ENCODE data around the gene TNFAIP8L1.

The TNFAIP8L1 gene

DNA sequence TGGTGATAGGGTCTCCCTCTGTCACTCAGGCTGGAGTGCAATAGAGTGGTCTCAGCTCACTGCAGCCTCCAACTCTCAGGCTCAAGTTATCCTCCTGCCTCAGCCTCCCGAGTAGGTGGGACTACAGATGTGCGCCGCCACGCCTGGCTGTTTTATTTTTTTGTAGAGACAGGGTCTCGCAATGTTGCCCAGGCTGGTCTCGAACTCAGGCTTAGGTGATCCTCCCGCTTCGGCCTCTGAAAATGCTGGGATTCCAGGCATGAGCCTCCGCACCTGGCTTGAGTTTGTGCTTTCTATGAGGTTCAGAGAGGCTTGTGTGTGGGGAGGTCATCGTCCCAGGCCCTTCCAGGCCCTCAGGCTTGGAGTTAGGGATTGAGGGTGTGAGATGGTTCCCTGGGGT lies 39.2 kb upstream of the TNFAIP8L1 start:
- Mint-ChIP-seq H3K4me1 (peaks cover 10% of the 10 kb centered on the region), H3K27me3 (peaks cover 58% of the 10 kb centered on the region), H3K9me3 (no peaks in the 10 kb centered on the region), H3K4me3 (no peak overlapping the region), H3K36me3 (no peaks in the 10 kb centered on the region), H3K27ac (no peak overlapping the region)
- CTCF ChIA-PET, result no interaction called here
- no peak for DNase-seq

DNA sequence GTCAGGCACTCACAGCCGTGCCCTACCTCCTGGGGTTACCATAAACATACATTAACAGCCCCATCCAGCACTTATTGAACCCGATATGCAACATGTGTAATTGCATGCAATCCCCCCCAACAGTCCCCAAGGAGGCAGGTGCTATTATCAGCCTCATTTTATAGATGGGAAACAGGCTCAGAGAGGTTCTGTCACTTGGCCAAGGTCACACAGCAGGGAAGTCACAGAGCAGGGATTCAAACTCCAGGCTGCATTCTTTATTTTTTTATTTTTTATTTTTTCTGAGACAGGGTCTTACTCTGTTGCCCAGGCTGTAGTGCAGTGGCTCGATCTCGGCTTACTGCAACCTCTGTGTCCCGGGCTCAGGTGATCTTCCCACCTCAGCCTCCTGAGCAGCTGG lies 38.4 kb upstream of the TNFAIP8L1 start:
- Mint-ChIP-seq H3K27me3 (peaks cover 52% of the 10 kb centered on the region), H3K4me3 (no peak overlapping the region), H3K36me3 (no peaks in the 10 kb centered on the region), H3K27ac (no peak overlapping the region), H3K9me3 (no peaks in the 10 kb centered on the region), H3K4me1 (peaks cover 10% of the 10 kb centered on the region)
- DNase-seq, result no peak
- CTCF ChIA-PET, result no interaction called here

DNA sequence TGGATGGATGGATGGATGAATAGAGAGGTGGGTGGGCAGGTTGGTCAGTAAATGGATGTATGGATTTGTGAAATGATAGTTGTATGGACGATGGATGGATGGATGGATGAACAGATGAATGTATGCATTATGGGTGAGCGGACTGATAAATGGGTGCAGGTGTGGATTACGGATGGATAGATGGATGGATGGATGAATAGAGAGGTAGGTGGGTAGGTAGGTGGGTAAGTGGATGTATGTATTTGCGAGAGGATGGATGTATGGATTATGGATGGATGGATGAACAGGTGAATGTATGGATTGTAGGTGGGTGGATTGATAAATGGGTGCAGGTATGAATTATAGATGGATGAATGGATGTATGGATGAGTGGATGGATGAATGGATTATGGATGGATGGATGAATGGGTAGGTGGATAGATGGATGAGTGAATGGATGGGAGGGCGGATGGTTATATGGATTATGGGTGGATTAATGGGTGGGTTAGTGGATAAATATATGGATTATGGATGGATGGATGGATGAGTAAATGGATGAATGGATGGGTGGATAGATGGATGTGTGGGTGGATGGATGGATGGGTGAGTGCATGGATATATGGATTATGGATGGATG lies 37.0 kb upstream of the TNFAIP8L1 start:
- peaks cover 9% of the 10 kb centered on the region for H3K4me1 Mint-ChIP-seq
- H3K9me3 Mint-ChIP-seq, result no peaks in the 10 kb centered on the region

DNA sequence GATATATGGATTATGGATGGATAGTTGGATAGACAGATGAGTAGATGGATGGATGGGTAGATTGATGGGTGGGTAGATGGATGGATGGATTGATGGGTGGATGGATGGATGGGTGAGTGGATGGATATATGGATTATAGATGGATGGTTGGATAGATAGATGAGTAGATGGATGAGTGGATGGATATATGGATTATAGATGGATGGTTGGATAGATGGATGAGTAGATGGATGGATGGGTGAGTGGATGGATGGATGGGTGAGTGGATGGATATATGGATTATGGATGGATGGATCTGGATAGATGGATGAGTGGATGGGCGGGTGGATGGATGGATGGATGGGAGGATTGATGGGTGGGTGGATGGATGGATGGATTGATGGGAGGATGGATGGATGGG lies 36.4 kb upstream of the TNFAIP8L1 start:
- Mint-ChIP-seq H3K36me3 (no peaks in the 10 kb centered on the region), H3K27me3 (peaks cover 43% of the 10 kb centered on the region), H3K27ac (no peak overlapping the region), H3K9me3 (no peaks in the 10 kb centered on the region), H3K4me1 (peaks cover 5% of the 10 kb centered on the region), H3K4me3 (no peak overlapping the region)
- no peak for DNase-seq
- CTCF ChIA-PET, result no interaction called here

More for the DNA sequence above, 37.0 kb upstream of the TNFAIP8L1 start:
- Mint-ChIP-seq H3K27ac (no peak overlapping the region), H3K36me3 (no peaks in the 10 kb centered on the region), H3K27me3 (peaks cover 43% of the 10 kb centered on the region), H3K4me3 (no peak overlapping the region)
- CTCF ChIA-PET, result no interaction called here
- DNase-seq, result no peak

DNA sequence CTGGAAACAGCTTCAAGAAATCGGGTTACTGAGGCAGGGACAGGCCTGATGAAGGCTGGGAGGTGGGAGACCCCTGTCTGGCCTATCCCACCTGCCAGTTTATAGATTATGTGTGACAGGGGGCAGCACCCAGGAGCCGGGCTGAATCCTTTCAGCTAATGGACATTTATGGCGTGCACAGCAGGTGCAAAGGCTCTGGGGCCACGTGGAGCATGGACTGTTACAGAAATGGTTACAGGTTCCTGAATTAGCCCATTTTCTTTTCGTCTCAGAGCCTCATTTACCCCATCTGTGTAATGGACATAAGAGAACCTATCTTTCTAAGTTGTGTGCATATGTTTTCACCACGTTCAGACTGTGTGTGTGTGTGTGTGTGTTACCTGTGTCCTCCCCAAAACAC lies 34.4 kb upstream of the TNFAIP8L1 start:
- no peak for DNase-seq
- H3K4me1 Mint-ChIP-seq, result no peaks in the 10 kb centered on the region
- no peak overlapping the region for H3K27ac Mint-ChIP-seq
- H3K9me3 Mint-ChIP-seq, result no peaks in the 10 kb centered on the region
- peaks cover 40% of the 10 kb centered on the region for H3K27me3 Mint-ChIP-seq
- CTCF ChIA-PET, result no interaction called here
- no peak overlapping the region for H3K4me3 Mint-ChIP-seq
- H3K36me3 Mint-ChIP-seq, result no peaks in the 10 kb centered on the region

DNA sequence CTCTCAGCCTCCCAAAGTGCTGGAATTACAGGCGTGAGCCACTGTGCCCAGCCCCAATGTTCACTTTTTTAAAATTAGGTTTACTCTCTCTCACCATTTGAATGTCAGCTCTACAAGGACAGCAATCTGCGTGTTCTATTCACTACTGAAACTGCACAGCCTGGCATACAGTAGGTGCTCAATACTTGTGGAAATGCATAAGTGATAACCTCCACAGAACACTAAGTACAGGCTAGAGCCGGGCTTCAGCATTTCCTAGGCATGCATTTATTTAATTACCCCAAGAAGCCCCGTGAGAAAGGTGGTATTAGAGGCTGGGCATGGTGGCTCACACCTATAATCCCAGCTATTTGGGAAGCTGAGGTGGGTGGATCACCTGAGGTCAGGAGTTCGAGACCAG lies 33.1 kb upstream of the TNFAIP8L1 start:
- CTCF ChIA-PET, result no interaction called here
- DNase-seq, result no peak
- Mint-ChIP-seq H3K27ac (no peak overlapping the region), H3K9me3 (no peaks in the 10 kb centered on the region), H3K4me3 (no peak overlapping the region), H3K4me1 (no peaks in the 10 kb centered on the region), H3K27me3 (peaks cover 41% of the 10 kb centered on the region), H3K36me3 (no peaks in the 10 kb centered on the region)

DNA sequence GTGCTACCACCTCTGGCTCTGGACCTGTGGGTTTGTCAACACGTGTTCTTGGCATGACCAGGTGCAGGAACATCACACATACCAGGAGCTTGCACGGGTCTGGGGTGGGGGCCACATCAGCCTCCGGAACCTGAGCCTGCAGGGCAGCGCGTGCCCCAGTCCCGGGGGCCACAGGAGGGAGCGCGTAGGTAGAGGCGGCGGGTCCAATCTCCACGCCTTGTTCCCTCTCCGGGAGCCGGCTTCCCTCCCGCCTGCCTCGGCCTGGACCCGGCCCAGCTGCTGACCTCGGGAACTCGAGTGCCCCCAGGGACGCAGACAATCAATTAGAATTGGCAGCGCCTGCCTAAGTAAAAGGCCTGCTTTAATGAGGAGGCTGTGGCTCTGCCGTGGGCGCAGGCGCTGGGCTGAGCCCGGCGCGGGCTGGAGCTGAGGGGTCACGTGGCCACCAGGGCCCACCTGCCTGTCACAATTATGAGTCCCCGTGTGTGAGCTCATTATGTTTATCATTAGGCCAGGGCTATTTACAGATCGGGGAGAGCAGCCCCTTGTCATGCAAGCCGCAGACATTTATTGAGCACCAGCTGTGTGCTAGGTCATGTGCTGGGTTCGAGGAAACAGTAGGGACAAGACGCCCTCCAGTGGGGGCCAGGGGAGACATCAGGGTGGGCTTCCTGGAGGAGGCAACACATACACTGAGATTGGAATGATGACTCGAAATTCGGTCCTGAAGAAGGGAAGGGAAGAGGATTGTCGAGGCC lies 32.2 kb upstream of the TNFAIP8L1 start:
- Mint-ChIP-seq H3K4me1 (no peaks in the 10 kb centered on the region), H3K27ac (no peak overlapping the region), H3K9me3 (no peaks in the 10 kb centered on the region), H3K27me3 (peaks cover 41% of the 10 kb centered on the region), H3K36me3 (no peaks in the 10 kb centered on the region), H3K4me3 (no peak overlapping the region)
- DNase-seq, result no peak
- CTCF ChIA-PET, result no interaction called here

DNA sequence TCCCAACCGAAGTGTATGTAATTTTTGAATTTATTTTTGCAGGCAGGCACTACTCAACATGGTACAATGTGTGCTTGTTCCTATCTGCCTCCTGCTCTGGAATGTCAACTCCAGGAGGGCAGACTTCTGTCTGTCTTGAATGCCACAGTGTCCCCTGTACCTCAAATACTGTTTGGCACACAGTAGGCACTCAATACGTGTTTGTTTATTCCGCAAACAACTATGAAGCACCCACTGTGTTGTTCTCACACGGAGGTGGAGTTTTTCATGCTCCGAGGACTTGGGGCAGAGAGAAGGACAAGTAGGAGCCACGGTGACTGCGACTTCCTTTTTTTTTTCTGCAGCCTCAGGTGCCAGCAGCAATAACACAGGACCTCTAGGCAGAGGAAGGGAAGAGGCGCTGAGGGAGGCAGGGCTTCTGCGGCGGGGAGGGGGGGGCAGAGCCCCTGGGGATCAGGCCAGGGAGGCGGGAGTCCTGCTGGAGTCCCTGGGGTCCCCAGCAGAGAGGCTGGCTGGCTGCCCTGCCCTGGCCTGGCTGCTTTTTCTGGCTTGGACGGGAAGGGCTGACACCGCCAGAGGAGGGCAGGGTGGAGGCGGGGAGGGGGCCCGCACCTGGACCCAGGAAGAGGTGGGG lies 29.3 kb upstream of the TNFAIP8L1 start:
- Mint-ChIP-seq H3K4me1 (no peaks in the 10 kb centered on the region), H3K4me3 (no peak overlapping the region), H3K27me3 (peaks cover 41% of the 10 kb centered on the region), H3K9me3 (no peaks in the 10 kb centered on the region), H3K27ac (no peak overlapping the region), H3K36me3 (no peaks in the 10 kb centered on the region)
- no peak for DNase-seq
- CTCF ChIA-PET, result no interaction called here

DNA sequence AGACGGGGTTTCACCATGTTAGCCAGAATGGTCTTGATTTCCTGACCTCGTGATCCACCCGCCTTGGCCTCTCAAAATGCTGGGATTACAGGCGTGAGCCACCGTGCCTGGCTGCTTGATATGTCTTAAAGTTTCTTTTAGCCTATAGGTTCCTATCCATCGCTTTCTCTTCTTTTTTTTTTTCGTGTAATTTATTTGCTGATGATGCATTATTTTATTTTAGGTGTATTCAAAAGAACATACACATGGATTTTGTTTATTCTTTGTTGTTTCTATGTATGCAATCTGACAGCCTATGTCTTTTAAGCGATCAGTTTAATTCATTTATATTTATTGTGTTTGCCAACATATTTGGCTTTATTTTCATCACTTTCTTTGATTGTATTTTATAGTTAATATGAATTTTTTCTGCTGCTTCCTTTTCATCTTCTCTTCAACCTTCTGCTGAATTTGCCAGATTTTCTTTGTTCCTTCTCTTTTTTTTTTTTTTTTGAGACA lies 26.0 kb upstream of the TNFAIP8L1 start:
- no peak overlapping the region for H3K27ac Mint-ChIP-seq
- no peaks in the 10 kb centered on the region for H3K4me1 Mint-ChIP-seq
- H3K36me3 Mint-ChIP-seq, result no peaks in the 10 kb centered on the region
- DNase-seq, result no peak
- peaks cover 38% of the 10 kb centered on the region for H3K27me3 Mint-ChIP-seq
- no peaks in the 10 kb centered on the region for H3K9me3 Mint-ChIP-seq
- no peak overlapping the region for H3K4me3 Mint-ChIP-seq
- CTCF ChIA-PET, result no interaction called here

DNA sequence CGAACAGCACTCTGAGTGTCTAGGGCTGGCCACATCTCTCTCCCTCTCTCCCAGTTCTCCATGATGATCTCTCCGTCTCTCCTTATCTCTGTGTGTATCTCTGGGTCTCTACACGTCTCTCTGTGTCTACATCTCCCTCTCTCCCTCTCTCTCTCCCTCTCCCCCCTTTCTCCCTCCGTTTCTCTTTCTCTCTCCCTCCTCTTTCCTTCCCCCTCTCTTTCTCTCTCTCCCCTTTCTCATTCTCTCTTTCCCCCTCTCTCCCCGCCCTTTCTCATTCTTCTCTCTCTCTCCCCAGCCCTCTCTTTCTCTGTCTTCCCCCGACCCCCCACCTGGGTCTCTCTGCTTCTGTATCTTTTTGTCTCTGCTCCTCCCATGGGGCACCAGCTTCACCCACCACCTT lies 21.3 kb upstream of the TNFAIP8L1 start:
- no peak overlapping the region for H3K4me3 Mint-ChIP-seq
- CTCF ChIA-PET, result no interaction called here
- H3K27ac Mint-ChIP-seq, result no peak overlapping the region
- H3K4me1 Mint-ChIP-seq, result no peaks in the 10 kb centered on the region
- H3K36me3 Mint-ChIP-seq, result no peaks in the 10 kb centered on the region
- peaks cover 36% of the 10 kb centered on the region for H3K27me3 Mint-ChIP-seq
- no peaks in the 10 kb centered on the region for H3K9me3 Mint-ChIP-seq
- DNase-seq, result no peak

DNA sequence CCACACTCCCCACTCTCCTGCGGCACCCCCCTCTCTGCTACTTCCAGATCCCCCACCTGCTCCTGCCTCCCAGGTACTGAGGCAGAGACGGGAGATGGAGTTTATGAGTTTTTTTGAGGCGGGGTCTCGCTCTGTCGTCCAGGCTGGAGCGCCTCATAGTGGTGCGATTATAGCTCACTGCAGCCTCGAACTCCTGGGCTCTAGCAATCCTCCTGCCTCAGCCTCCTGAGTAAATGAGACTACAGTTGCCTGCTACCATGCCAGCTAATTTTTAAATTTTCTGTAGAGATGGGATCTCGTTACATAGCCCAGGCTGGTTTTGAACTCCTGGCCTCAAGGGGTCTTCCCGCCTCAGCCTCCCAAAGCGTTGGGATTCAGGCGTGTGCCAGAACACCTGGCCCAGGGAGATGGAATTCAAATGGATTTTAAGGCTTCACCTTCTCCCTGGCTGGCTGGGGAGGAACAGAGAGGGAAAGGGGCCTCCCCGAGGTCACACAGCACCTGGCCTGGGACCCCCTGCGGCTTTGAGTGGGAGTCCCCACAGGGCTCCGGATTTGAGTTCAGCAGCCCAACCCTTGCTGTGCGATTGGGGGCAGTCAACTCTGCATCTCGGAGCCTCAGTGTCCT lies 19.5 kb upstream of the TNFAIP8L1 start:
- DNase-seq, result no peak
- Mint-ChIP-seq H3K4me3 (no peak overlapping the region), H3K27ac (no peak overlapping the region), H3K27me3 (peaks cover 46% of the 10 kb centered on the region), H3K36me3 (no peaks in the 10 kb centered on the region), H3K9me3 (no peaks in the 10 kb centered on the region), H3K4me1 (no peaks in the 10 kb centered on the region)
- CTCF ChIA-PET, result no interaction called here

DNA sequence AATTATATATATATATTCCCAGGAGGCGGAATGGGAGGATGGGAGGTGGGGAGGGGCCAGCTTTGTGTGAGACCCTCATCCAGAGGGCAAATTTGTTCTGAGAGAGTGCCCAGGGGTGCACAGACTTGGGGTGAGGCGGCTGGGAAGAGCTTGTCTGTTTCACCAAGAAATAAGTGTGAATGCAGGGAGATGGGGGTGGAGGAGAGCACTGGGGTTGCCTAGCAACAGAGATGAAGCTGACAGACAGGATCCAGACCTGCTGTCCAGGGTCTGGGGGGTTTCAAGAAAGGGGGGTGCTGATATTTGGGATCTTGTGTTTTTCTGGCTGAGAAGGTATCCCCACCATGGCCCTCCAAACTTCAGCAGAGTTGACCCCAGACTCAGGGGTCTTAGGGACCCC lies 18.6 kb upstream of the TNFAIP8L1 start:
- Mint-ChIP-seq H3K4me3 (no peak overlapping the region), H3K4me1 (no peaks in the 10 kb centered on the region), H3K36me3 (no peaks in the 10 kb centered on the region), H3K27me3 (peaks cover 46% of the 10 kb centered on the region), H3K27ac (no peak overlapping the region), H3K9me3 (no peaks in the 10 kb centered on the region)
- CTCF ChIA-PET, result interaction anchor here (0.6 kb wide), 1 partner anchor 13 kb away, joined by 3 read pairs; no protein-coding TSS in a partner anchor
- no peak for DNase-seq

DNA sequence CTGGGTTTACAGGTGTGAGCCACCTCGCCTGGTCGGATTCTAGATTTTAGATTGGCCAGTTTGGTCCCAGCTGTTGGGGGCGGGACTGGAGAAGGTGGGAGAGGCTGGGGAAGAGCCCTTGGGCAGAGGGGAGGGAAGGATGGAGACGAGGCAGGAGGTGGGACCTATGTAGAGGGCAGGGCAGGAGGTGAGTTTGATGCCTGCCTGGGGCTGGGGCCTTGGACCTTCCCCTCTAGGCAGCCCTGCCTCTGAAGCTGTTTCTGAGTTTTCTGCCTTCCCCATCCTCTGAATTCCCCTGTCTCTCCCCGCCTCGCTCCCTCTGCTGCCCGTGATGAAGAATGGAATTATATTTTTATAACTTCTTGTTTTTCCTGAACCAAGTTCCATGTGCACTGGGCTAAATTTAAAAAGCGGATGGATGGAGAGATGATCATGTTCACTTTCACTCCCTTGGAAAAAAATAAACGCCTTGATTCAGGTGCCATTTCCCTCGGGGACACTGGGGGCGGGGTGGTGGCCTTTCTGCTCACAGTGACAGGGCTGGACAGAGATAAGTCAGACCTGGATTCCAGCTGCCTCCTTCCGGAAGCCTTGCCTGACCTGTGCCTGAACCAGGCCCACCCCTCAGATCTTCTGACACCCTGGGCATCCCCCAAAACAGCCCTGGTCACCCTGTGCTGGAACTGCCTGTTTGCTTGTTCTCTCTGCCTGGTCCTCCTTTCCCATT lies 16.5 kb upstream of the TNFAIP8L1 start:
- CTCF ChIA-PET, result interaction anchor here (2.0 kb wide), 1 partner anchor 11 kb away, joined by 9 read pairs; no protein-coding TSS in a partner anchor
- H3K4me1 Mint-ChIP-seq, result no peaks in the 10 kb centered on the region
- peaks cover 43% of the 10 kb centered on the region for H3K27me3 Mint-ChIP-seq
- DNase-seq, result no peak
- no peak overlapping the region for H3K27ac Mint-ChIP-seq
- no peak overlapping the region for H3K4me3 Mint-ChIP-seq
- no peaks in the 10 kb centered on the region for H3K36me3 Mint-ChIP-seq
- no peaks in the 10 kb centered on the region for H3K9me3 Mint-ChIP-seq

DNA sequence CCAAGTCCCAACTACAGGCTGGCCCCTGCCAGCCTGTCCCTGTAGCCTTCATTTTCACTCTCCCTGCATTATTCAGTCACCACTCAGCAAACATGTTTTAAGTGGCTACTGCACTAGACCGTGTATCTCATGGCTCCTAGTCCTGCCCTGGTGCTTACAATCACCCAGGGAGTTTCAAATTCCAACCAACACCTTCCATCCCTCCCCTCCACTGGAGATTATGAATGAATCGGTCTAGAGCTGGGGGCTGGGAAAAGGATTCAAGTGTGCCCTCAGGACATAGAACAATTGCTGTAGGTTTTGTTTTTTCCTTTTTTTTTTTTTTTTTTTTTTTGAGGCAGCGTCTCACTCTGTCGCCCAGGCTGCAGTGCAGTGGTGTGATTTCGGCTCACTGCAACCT lies 15.0 kb upstream of the TNFAIP8L1 start:
- Mint-ChIP-seq H3K36me3 (no peaks in the 10 kb centered on the region), H3K27me3 (peaks cover 38% of the 10 kb centered on the region), H3K27ac (no peak overlapping the region), H3K9me3 (no peaks in the 10 kb centered on the region), H3K4me3 (no peak overlapping the region), H3K4me1 (no peaks in the 10 kb centered on the region)
- CTCF ChIA-PET, result interaction anchor here (1.3 kb wide), 1 partner anchor 16 kb away, joined by 4 read pairs; no protein-coding TSS in a partner anchor
- DNase-seq, result no peak
